Endothelial cell of umbilical vein (primary cell): ENCODE measurements around the gene GSN.
A peak's percentile ranks its signal among the peaks of the same experiment; 100 is the strongest.

Source experiments
- CTCF ChIP-seq, 2 donors: IDR thresholded peaks; 1 replicate in 1 of 2; 2 replicates in 1 of 2; pipeline ENCODE4 v1.5.1; 2011; ENCODE audit warnings: low read length in 2 of 2, mild to moderate bottlenecking in 2 of 2, moderate library complexity in 2 of 2, control low read depth in 1 of 2, inconsistent platforms in 1 of 2, low read depth in 1 of 2; ENCODE audit not compliant: insufficient read depth in 1 of 2; ENCODE audit errors: extremely low read depth in 1 of 2
- EZH2 ChIP-seq: IDR thresholded peaks from 2 replicates; pipeline ENCODE4 v1.6.1; 2012; ENCODE audit warnings: borderline replicate concordance, low read depth, mild to moderate bottlenecking, moderate library complexity, low read length, inconsistent platforms; ENCODE audit not compliant: severe bottlenecking
- FOS ChIP-seq: IDR thresholded peaks from 2 replicates; pipeline ENCODE4 v1.6.1; 2011; ENCODE audit warnings: mild to moderate bottlenecking, low read length, moderate library complexity, borderline replicate concordance; ENCODE audit not compliant: insufficient read depth
- MAX ChIP-seq: IDR thresholded peaks from 2 replicates; pipeline ENCODE4 v1.6.1; 2011; ENCODE audit not compliant: insufficient read depth, insufficient read length
- POLR2A ChIP-seq: IDR thresholded peaks from 2 replicates; pipeline ENCODE4 v1.6.1; 2012; ENCODE audit warnings: low read depth, mild to moderate bottlenecking, control low read depth, low read length
- POLR2AphosphoS5 ChIP-seq: IDR thresholded peaks from 2 replicates; pipeline ENCODE4 v1.6.1; 2012; ENCODE audit warnings: low read depth, mild to moderate bottlenecking, control low read depth, low read length, moderate library complexity; ENCODE audit not compliant: insufficient read depth

- no peak for TF ChIP-seq POLR2AphosphoS5
- no peak for TF ChIP-seq POLR2A
- TF ChIP-seq CTCF (IDR thresholded peaks at IDR 0.05; ENCODE audit: extremely low read depth in 1 of 2, insufficient read depth in 1 of 2, low read depth in 1 of 2, low read length in 2 of 2): no peak
- no peak for TF ChIP-seq EZH2
- TF ChIP-seq FOS: peak; percentile 53
- TF ChIP-seq MAX: no peak
These were observed 13.8 kb downstream of the GSN start for GRCh38 chr9:121281614-121282276.
